ENCODE data around the gene ZNF362.

ZNF362 gene

GRCh38 chr1:33244809-33245186, 11.5 kb upstream of the ZNF362 start:
- no peak for DNase-seq (ENCODE audit: low read depth in 2 of 2)

GRCh38 chr1:33246171-33246570, 10.1 kb upstream of the ZNF362 start:
- no peak for DNase-seq (ENCODE audit: low read depth in 2 of 2)

- DNase-seq (ENCODE audit: low read depth in 2 of 2) = no peak
These were observed 8.7 kb upstream of the ZNF362 start for GRCh38 chr1:33247545-33247944.

- DNase-seq (ENCODE audit: low read depth in 2 of 2) = no peak
These were observed 8.0 kb upstream of the ZNF362 start for GRCh38 chr1:33248244-33248643.

- DNase-seq (ENCODE audit: low read depth in 2 of 2) = no peak
These were observed 6.9 kb upstream of the ZNF362 start for GRCh38 chr1:33249422-33249821.

- DNase-seq (ENCODE audit: low read depth in 2 of 2) = no peak
These were observed 6.1 kb upstream of the ZNF362 start for GRCh38 chr1:33250217-33250616.

GRCh38 chr1:33250724-33251123, 5.6 kb upstream of the ZNF362 start:
- no peak for DNase-seq (ENCODE audit: low read depth in 2 of 2)

GRCh38 chr1:33254491-33254890, 1.8 kb upstream of the ZNF362 start:
- DNase-seq (ENCODE audit: low read depth in 2 of 2) = no peak

GRCh38 chr1:33255347-33256220, 708 bp upstream of the ZNF362 start:
- DNase-seq (ENCODE audit: low read depth in 2 of 2) = peak; percentile 46 to 49

- no peak for DNase-seq (ENCODE audit: low read depth in 2 of 2)
These were observed 146 bp upstream of the ZNF362 start for GRCh38 chr1:33256221-33256470.

GRCh38 chr1:33257207-33257771, 997 bp downstream of the ZNF362 start:
- no peak for DNase-seq (ENCODE audit: low read depth in 2 of 2)

GRCh38 chr1:33257772-33258712, 1.8 kb downstream of the ZNF362 start:
- DNase-seq (ENCODE audit: low read depth in 2 of 2) = no peak

- no peak for DNase-seq (ENCODE audit: low read depth in 2 of 2)
These were observed 2.5 kb downstream of the ZNF362 start for GRCh38 chr1:33258788-33259274.

GRCh38 chr1:33259879-33260278, 3.6 kb downstream of the ZNF362 start:
- DNase-seq (ENCODE audit: low read depth in 2 of 2) = no peak

GRCh38 chr1:33260439-33260838, 4.1 kb downstream of the ZNF362 start:
- DNase-seq (ENCODE audit: low read depth in 2 of 2) = no peak

- DNase-seq (ENCODE audit: low read depth in 2 of 2) = no peak
These were observed 5.1 kb downstream of the ZNF362 start for GRCh38 chr1:33261344-33261743.

- DNase-seq (ENCODE audit: low read depth in 2 of 2) = no peak
These were observed 7.7 kb downstream of the ZNF362 start for GRCh38 chr1:33263890-33264504.

GRCh38 chr1:33265780-33266605, 9.7 kb downstream of the ZNF362 start:
- no peak for DNase-seq (ENCODE audit: low read depth in 2 of 2)

- no peak for DNase-seq (ENCODE audit: low read depth in 2 of 2)
These were observed 10.5 kb downstream of the ZNF362 start for GRCh38 chr1:33266766-33267165.

- no peak for DNase-seq (ENCODE audit: low read depth in 2 of 2)
These were observed 11.3 kb downstream of the ZNF362 start for GRCh38 chr1:33267468-33268205.

All from stimulated activated CD4-positive, alpha-beta T cell treated with anti-CD3 and anti-CD28 coated beads, Interleukin-4, amount 100 ng/mL, for 48 hours (primary cell).